H1 (cell line): ENCODE results near the gene SP7.

Experiments
- CEBPB ChIP-seq: IDR thresholded peaks from 2 replicates; pipeline ENCODE4 v1.6.1; 2012; ENCODE audit warnings: low read depth, low read length
- CTCF ChIP-seq, 3 experiments: IDR thresholded peaks; 1 replicate in 2 of 3; 2 replicates in 1 of 3; pipeline versions ENCODE4 v1.5.1 to v1.6.1; 2011; ENCODE audit warnings: low read length in 3 of 3, mild to moderate bottlenecking in 3 of 3, inconsistent platforms in 2 of 3, low read depth in 1 of 3, moderate library complexity in 1 of 3; ENCODE audit not compliant: insufficient read depth in 1 of 3; ENCODE audit errors: control extremely low read depth in 1 of 3
- EZH2 ChIP-seq: fragments of 200-600 bp; sonication (generic); IDR thresholded peaks from 2 replicates; pipeline ENCODE4 v1.7.1; 2012; ENCODE audit warnings: low read depth, mild to moderate bottlenecking, moderate library complexity, low read length, inconsistent platforms; ENCODE audit not compliant: severe bottlenecking

DNA sequence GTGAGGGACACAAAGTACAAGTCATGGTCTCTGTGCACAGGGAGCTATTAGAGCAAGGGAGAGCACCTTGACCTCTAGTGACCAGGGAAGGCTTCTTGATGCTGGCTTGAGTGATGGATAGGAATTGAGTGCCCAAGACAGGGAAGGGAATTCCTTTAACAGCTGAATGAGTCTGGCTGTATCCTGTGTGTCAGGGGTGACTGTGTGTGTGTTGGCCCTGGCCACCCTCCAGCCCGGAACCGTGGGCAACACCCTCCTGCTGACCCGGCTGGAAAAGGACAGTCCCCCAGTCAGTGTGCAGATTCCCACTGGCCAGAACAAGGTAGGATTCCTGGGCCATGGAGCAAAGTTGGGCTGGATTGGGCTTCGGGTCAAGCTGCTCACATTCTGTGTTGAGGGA, 46.3 kb downstream of the SP7 start:
- TF ChIP-seq EZH2: no peak
- TF ChIP-seq CEBPB: no peak
- no peak for TF ChIP-seq CTCF (IDR thresholded peaks at IDR 0.05; ENCODE audit: control extremely low read depth in 1 of 3, insufficient read depth in 1 of 3, low read depth in 1 of 3, low read length in 3 of 3)
